Osteoblast (primary cell): Measurements from ENCODE around the gene DIP2C. TPM values are rescaled to one million over a fixed set of nuclear protein-coding genes. Genes with fewer than 3 reads are reported as not detected.

ENCODE experiments used
- DNase-seq: peaks from one replicate; pipeline ENCODE4 v3.0.0; 2011; ENCODE audit warnings: low spot score, mixed read lengths; ENCODE audit not compliant: insufficient read length; ENCODE audit errors: missing footprints
- H2AFZ ChIP-seq: 2 replicates; pipeline ENCODE4 v1.6.0; 2011; ENCODE audit warnings: mild to moderate bottlenecking, low read length
- H3K27ac ChIP-seq: 2 replicates; pipeline ENCODE4 v1.5.1; 2011; ENCODE audit warnings: mild to moderate bottlenecking, low read depth, low read length, moderate library complexity
- H3K27me3 ChIP-seq: 2 replicates; pipeline ENCODE4 v1.6.0; 2012; ENCODE audit warnings: mild to moderate bottlenecking, control low read depth, inconsistent platforms, low read length, moderate library complexity; ENCODE audit not compliant: insufficient read depth
- H3K36me3 ChIP-seq: 2 replicates; pipeline ENCODE4 v1.5.1; 2011; ENCODE audit warnings: mild to moderate bottlenecking, low read length, control low read depth, moderate library complexity; ENCODE audit not compliant: insufficient read depth
- H3K4me1 ChIP-seq: 2 replicates; pipeline ENCODE4 v1.5.1; 2011; ENCODE audit warnings: mild to moderate bottlenecking, low read length, control low read depth, moderate library complexity; ENCODE audit not compliant: insufficient read depth
- H3K4me2 ChIP-seq: 2 replicates; pipeline ENCODE4 v1.6.0; 2011; ENCODE audit warnings: mild to moderate bottlenecking, low read length; ENCODE audit not compliant: insufficient read depth
- H3K4me3 ChIP-seq: fragments of 200-600 bp; sonication (generic); 3 replicates; pipeline ENCODE4 v1.5.1; 2012; ENCODE audit warnings: mild to moderate bottlenecking, low read length, inconsistent platforms; ENCODE audit not compliant: insufficient read depth
- H3K79me2 ChIP-seq: 2 replicates; pipeline ENCODE4 v1.6.0; 2012; ENCODE audit warnings: mild to moderate bottlenecking, low read length, control low read depth, inconsistent platforms; ENCODE audit not compliant: insufficient read depth
- H3K9me3 ChIP-seq: 2 replicates; pipeline ENCODE4 v1.5.1; 2011; ENCODE audit warnings: low read depth, low read length, control low read depth
- H4K20me1 ChIP-seq: 2 replicates; pipeline ENCODE4 v1.6.0; 2012; ENCODE audit warnings: mild to moderate bottlenecking, low read length, control low read depth; ENCODE audit not compliant: insufficient read depth
- total RNA-seq: library from RNA; depleted of rRNA; stranded (reverse); fragments of >200 nt; gene quantifications from 2 replicates; pipeline ENCODE4 v1.2.3, GENCODE V29; 2012
- TF ChIP-seq, protein P1 (sequence below): IDR thresholded peaks from 2 replicates; pipeline ENCODE4 v1.5.1; 2011; ENCODE audit warnings: mild to moderate bottlenecking, low read depth, low read length, moderate library complexity; ENCODE audit errors: extremely low read depth

Gene DIP2C
- total RNA-seq, 1 donor: 36.9 TPM

DNA sequence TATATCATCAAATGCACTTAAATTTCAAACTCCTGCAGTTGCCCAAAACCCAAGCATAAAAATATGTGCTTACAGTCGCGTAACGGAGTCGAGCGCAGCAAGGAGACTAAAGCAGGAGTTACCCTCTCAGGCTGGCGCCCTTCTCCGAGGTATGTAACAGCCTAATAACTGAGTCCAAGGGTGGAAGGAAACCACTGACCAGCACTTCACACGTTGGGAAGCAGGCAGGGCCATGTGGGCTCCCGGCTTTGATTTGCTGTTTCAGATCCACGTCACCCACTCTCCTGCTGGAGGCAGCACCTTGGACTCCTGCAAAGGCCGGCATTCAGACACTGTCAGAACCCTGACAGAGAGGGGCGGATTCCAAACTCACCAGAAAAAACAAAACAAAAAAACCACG is 123.8 kb downstream of the DIP2C start:
- Histone ChIP-seq H3K79me2 (peaks cover 98% of the 10 kb centered on the region), H3K4me3 (no peak overlapping the region), H3K4me2 (no peak overlapping the region), H3K9me3 (no peaks in the 10 kb centered on the region), H3K36me3 (no peaks in the 10 kb centered on the region), H3K4me1 (no peaks in the 10 kb centered on the region), H3K27me3 (no peaks in the 10 kb centered on the region), H4K20me1 (peaks cover 85% of the 10 kb centered on the region), H3K27ac (no peak overlapping the region), H2AFZ (no peak overlapping the region)
- DNase-seq: no peak
- TF ChIP-seq, protein P1, sequence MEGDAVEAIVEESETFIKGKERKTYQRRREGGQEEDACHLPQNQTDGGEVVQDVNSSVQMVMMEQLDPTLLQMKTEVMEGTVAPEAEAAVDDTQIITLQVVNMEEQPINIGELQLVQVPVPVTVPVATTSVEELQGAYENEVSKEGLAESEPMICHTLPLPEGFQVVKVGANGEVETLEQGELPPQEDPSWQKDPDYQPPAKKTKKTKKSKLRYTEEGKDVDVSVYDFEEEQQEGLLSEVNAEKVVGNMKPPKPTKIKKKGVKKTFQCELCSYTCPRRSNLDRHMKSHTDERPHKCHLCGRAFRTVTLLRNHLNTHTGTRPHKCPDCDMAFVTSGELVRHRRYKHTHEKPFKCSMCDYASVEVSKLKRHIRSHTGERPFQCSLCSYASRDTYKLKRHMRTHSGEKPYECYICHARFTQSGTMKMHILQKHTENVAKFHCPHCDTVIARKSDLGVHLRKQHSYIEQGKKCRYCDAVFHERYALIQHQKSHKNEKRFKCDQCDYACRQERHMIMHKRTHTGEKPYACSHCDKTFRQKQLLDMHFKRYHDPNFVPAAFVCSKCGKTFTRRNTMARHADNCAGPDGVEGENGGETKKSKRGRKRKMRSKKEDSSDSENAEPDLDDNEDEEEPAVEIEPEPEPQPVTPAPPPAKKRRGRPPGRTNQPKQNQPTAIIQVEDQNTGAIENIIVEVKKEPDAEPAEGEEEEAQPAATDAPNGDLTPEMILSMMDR: no peak

DNA sequence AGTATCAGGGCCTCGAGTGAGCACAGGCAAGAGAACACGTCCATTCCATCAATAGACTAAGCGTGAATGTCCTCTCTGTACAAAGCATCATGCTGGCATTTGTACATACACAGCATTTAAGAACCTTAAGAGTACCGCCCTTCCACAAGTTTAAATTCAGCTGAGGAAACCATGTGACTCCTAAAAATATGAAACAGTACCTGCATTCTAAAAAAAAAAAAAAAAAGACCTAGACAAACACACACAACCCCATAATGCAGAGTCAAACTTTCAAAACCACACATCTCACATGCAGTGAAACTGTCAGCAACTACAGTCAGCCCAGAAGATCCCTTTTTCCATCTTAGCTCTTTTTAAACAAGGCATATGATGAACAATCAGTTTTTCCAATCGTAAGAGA is 124.3 kb downstream of the DIP2C start:
- Histone ChIP-seq H3K4me3 (no peak overlapping the region), H3K4me2 (no peak overlapping the region), H3K36me3 (no peaks in the 10 kb centered on the region), H4K20me1 (peaks cover 84% of the 10 kb centered on the region), H3K27me3 (no peaks in the 10 kb centered on the region), H3K27ac (no peak overlapping the region), H3K79me2 (peaks cover 98% of the 10 kb centered on the region), H3K9me3 (no peaks in the 10 kb centered on the region), H2AFZ (no peak overlapping the region), H3K4me1 (no peaks in the 10 kb centered on the region)
- DNase-seq: no peak
- TF ChIP-seq, protein P1: no peak

DNA sequence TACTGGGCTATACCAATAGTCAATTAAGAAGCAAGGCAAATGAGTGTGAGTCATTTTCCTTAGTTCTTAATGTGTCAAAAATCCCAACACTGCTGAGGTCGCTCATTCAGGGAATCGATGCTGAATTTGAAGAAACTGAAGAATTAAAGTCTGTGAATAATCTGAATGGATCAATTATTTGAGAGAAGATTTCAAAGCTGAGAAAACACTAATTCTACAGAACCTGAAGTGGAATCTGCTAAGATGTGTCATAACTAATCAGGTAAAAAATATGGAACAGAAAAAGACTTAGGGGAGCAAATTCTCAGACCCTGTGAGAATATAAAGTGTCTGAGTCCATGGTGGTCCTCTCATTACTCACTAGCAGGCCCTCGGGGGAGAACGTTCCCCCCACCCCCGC is 125.6 kb downstream of the DIP2C start:
- no peaks in the 10 kb centered on the region for H3K4me1 ChIP-seq
- peaks cover 86% of the 10 kb centered on the region for H4K20me1 ChIP-seq
- H3K4me3 ChIP-seq: no peak overlapping the region
- H3K36me3 ChIP-seq: no peaks in the 10 kb centered on the region
- DNase-seq: peak; percentile 66
- H2AFZ ChIP-seq: no peak overlapping the region
- no peak overlapping the region for H3K4me2 ChIP-seq
- H3K27me3 ChIP-seq: no peaks in the 10 kb centered on the region
- no peak overlapping the region for H3K27ac ChIP-seq
- TF ChIP-seq, protein P1: no peak
- H3K9me3 ChIP-seq: no peaks in the 10 kb centered on the region
- peaks cover 97% of the 10 kb centered on the region for H3K79me2 ChIP-seq

DNA sequence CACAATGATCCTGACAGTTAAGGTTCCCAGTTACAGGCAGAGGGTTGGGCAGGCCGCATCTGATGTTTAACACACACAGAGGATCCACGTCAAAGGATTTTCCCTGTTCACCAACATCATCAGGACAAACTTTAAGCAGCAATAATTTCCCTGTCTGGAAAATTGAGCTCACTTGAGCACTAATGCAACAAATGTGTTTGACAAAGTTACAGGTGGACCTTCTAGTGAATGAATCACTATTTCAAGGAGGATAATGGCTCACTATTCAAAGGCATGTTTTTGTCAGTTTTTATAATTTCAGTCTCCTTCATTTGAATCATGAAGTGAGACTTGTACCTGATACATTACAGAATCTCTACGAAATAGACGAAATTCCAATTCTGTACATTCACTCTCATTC is 127.3 kb downstream of the DIP2C start:
- TF ChIP-seq, protein P1: no peak
- Histone ChIP-seq H3K79me2 (peaks cover 95% of the 10 kb centered on the region), H3K27me3 (no peaks in the 10 kb centered on the region), H2AFZ (no peak overlapping the region), H3K4me1 (no peaks in the 10 kb centered on the region), H3K9me3 (no peaks in the 10 kb centered on the region), H3K36me3 (no peaks in the 10 kb centered on the region), H3K4me3 (no peak overlapping the region), H4K20me1 (peaks cover 90% of the 10 kb centered on the region), H3K27ac (no peak overlapping the region), H3K4me2 (no peak overlapping the region)
- DNase-seq: no peak
